Dendritic cell treated with granulocyte-macrophage colony-stimulating factor and Interleukin-4, amounts not matched to agents 40 ng/mL and 50 ng/mL, for 4 days (primary cell): ENCODE results near the gene ZWINT.

ENCODE experiments used
- H3K27ac Mint-ChIP-seq: one replicate; pipeline ENCODE4 v1.8.0; 2022; ENCODE audit warnings: mild to moderate bottlenecking, mixed read lengths
- H3K27me3 Mint-ChIP-seq: one replicate; pipeline ENCODE4 v1.8.0; 2022; ENCODE audit warnings: mild to moderate bottlenecking, mixed read lengths
- H3K36me3 Mint-ChIP-seq: one replicate; pipeline ENCODE4 v1.8.0; 2022; ENCODE audit warnings: low read depth, mixed read lengths
- H3K4me1 Mint-ChIP-seq: one replicate; pipeline ENCODE4 v1.8.0; 2022; ENCODE audit warnings: low read depth, mixed read lengths
- H3K4me3 Mint-ChIP-seq: one replicate; pipeline ENCODE4 v1.8.0; 2022; ENCODE audit warnings: mild to moderate bottlenecking, moderate library complexity, mixed read lengths
- H3K9me3 Mint-ChIP-seq: one replicate; pipeline ENCODE4 v1.8.0; 2022; ENCODE audit warnings: mixed read lengths
- intact Hi-C: fragments of 100-400 bp; cut with micrococcal nuclease; formaldehyde crosslinking; loops from one replicate; pipeline ENCODE4 v1.15.0; 2022

Gene ZWINT

DNA sequence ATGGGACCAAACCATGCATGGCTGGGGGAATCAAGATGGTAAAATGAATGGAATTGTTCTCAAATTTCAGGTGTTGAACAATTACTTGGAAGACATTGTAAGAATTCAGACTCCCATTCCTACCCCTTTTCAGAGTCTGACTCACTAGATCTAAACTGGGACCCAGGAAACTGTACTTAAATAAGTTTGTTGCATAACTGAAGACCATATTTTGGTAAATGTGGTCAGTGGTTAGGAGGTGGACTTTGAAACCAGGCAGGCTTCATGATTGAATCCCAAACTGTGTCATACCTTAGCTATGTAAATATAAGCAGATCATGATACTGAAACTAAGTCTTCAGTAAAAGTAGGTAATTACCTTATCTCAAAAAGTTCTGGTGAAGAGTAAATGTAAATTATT lies 41.7 kb downstream of the ZWINT start:
- no peak overlapping the region for H3K27ac Mint-ChIP-seq
- H3K27me3 Mint-ChIP-seq, result no peaks in the 10 kb centered on the region
- H3K4me1 Mint-ChIP-seq, result no peaks in the 10 kb centered on the region
- no peaks in the 10 kb centered on the region for H3K36me3 Mint-ChIP-seq
- no peak overlapping the region for H3K4me3 Mint-ChIP-seq
- peaks cover 29% of the 10 kb centered on the region for H3K9me3 Mint-ChIP-seq
- intact Hi-C loops, result no loop called here

DNA sequence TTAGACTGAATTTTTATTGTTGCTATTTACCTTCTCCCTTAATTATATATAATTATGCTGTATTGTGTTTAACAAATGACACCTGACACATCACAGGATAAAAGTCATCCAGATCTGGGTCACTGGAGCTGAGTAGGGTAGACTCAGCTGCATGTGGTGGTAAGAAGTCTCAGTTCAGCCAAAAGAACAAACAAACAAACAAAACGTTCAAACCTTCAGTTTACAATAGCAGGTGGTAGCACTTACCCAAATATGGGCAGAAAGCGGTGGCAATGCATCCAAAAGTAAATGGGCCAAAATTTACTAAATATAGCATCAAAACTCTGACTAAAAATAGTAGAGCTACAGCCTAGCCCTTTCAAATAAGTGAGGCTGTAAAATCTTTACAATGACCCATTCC lies 42.2 kb downstream of the ZWINT start:
- Mint-ChIP-seq H3K27ac (no peak overlapping the region), H3K36me3 (no peaks in the 10 kb centered on the region), H3K27me3 (no peaks in the 10 kb centered on the region), H3K4me3 (no peak overlapping the region), H3K4me1 (no peaks in the 10 kb centered on the region), H3K9me3 (peaks cover 29% of the 10 kb centered on the region)
- intact Hi-C loops, result no loop called here

DNA sequence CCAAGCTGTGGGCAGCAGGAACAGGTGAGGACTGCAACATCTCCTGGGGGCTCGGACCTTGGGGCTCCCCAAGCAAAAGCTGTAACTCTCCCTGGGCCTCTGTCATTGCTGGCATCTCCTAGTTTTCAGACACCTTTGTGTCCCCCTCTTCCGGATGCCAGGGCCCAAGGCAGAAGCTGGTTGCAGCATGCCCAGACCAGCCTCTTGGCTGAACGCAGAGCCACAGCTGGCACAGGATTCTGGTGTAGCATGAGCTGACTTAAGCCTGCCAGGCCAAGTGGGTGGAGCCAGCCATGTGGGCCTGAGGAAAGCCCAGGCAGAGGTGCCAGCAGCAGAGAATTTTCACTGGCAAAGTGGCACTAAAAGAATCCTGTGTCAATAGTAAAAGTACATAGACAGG lies 43.5 kb downstream of the ZWINT start:
- intact Hi-C loops, result no loop called here
- H3K4me3 Mint-ChIP-seq, result no peak overlapping the region
- peaks cover 19% of the 10 kb centered on the region for H3K9me3 Mint-ChIP-seq
- H3K36me3 Mint-ChIP-seq, result no peaks in the 10 kb centered on the region
- H3K27ac Mint-ChIP-seq, result no peak overlapping the region
- no peaks in the 10 kb centered on the region for H3K4me1 Mint-ChIP-seq
- H3K27me3 Mint-ChIP-seq, result no peaks in the 10 kb centered on the region

DNA sequence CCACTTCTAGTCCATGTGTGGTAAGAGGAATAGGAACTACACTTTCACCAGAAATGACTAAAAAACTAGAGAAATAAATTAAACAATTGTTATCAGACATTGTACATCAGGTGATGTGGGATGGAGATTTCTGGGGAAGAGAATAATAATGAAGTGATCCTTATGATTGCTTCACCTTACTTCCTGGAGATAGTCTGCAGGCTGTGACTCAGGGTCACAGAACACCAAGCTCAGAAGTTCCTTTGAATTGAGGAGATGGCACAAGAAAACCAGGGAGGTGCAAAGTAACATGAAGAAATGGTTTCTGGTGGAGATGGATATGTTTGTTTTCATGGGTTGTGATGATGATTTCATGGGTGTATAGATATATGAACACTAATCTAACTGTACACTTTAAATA lies 44.5 kb downstream of the ZWINT start:
- Mint-ChIP-seq H3K9me3 (peaks cover 15% of the 10 kb centered on the region), H3K36me3 (no peaks in the 10 kb centered on the region), H3K4me1 (no peaks in the 10 kb centered on the region), H3K27ac (no peak overlapping the region), H3K4me3 (no peak overlapping the region), H3K27me3 (no peaks in the 10 kb centered on the region)
- intact Hi-C loops, result no loop called here
